Mesothelial cell of epicardium (in vitro differentiated cells): ENCODE measurements around the gene TENM4. TPM values are rescaled to one million over a fixed set of nuclear protein-coding genes. Genes with fewer than 3 reads are reported as not detected.

Source experiments
- DNase-seq, 2 experiments: peaks; one replicate each; pipeline ENCODE4 v3.0.0; 2021; ENCODE audit warnings: low spot score in 2 of 2; ENCODE audit not compliant: unreplicated experiment in 2 of 2
- H3K27ac Mint-ChIP-seq: 2 replicates; pipeline ENCODE4 v1.8.0; 2021; ENCODE audit warnings: mixed read lengths
- H3K27me3 Mint-ChIP-seq: 2 replicates; pipeline ENCODE4 v1.8.0; 2021; ENCODE audit warnings: low read depth, mixed read lengths
- H3K36me3 Mint-ChIP-seq: 2 replicates; pipeline ENCODE4 v1.8.0; 2021; ENCODE audit warnings: mixed read lengths
- H3K4me1 Mint-ChIP-seq: 2 replicates; pipeline ENCODE4 v1.8.0; 2021; ENCODE audit warnings: mixed read lengths
- H3K4me3 Mint-ChIP-seq: 2 replicates; pipeline ENCODE4 v1.8.0; 2021; ENCODE audit warnings: mild to moderate bottlenecking, moderate library complexity, mixed read lengths
- H3K9me3 Mint-ChIP-seq: 2 replicates; pipeline ENCODE4 v1.8.0; 2021; ENCODE audit warnings: mixed read lengths
- CTCF ChIP-seq: fragments of 200-600 bp; sonication (generic); IDR thresholded peaks from one replicate; pipeline ENCODE4 v1.5.0; 2021; ENCODE audit warnings: antibody characterized with exemption; ENCODE audit not compliant: unreplicated experiment
- total RNA-seq: library from RNA; stranded (reverse); gene quantifications from 3 replicates; pipeline ENCODE4 v1.2.1, GENCODE V29; 2021

The TENM4 gene
- total RNA-seq, 1 donor from 2014 or later: 187 TPM

- no peak for TF ChIP-seq CTCF
- no peak for DNase-seq
- no peaks in the 10 kb centered on the region for H3K27me3 Mint-ChIP-seq
- no peak overlapping the region for H3K27ac Mint-ChIP-seq
- no peaks in the 10 kb centered on the region for H3K9me3 Mint-ChIP-seq
- H3K4me1 Mint-ChIP-seq: peaks cover 4% of the 10 kb centered on the region
- no peak overlapping the region for H3K4me3 Mint-ChIP-seq
- H3K36me3 Mint-ChIP-seq: no peaks in the 10 kb centered on the region
Observed at GRCh38 chr11:79325851-79326250, 115.0 kb downstream of the TENM4 start.

GRCh38 chr11:79321263-79321662 is 119.6 kb downstream of the TENM4 start:
- DNase-seq: no peak
- H3K27ac Mint-ChIP-seq: no peak overlapping the region
- H3K36me3 Mint-ChIP-seq: no peaks in the 10 kb centered on the region
- H3K27me3 Mint-ChIP-seq: no peaks in the 10 kb centered on the region
- no peak overlapping the region for H3K4me3 Mint-ChIP-seq
- H3K9me3 Mint-ChIP-seq: no peaks in the 10 kb centered on the region
- TF ChIP-seq CTCF: no peak
- H3K4me1 Mint-ChIP-seq: no peaks in the 10 kb centered on the region

GRCh38 chr11:79314906-79315689 is 125.7 kb downstream of the TENM4 start:
- peaks cover 2% of the 10 kb centered on the region for H3K4me1 Mint-ChIP-seq
- H3K27ac Mint-ChIP-seq: no peak overlapping the region
- H3K27me3 Mint-ChIP-seq: peaks cover 2% of the 10 kb centered on the region
- H3K4me3 Mint-ChIP-seq: no peak overlapping the region
- no peaks in the 10 kb centered on the region for H3K9me3 Mint-ChIP-seq
- H3K36me3 Mint-ChIP-seq: no peaks in the 10 kb centered on the region
- TF ChIP-seq CTCF: no peak
- DNase-seq: no peak

DNA sequence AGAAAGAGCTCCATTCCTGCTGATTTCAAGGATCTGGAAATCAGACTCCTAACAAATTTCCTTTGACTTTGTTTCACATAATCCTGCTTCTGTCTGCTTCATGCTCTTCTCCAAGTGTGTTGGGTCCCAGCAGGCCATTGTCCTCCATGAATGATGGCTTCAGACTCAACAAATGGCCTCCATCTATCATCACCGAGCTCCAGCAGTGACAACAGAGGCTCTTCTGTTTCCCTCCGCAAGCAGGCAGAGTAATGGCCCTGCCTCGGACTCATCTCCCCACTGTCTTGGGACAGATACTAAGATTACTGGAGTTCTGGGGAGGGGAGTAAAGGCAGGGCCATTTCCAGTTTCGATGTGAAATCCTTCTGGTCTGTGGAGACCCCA is 127.3 kb downstream of the TENM4 start:
- Mint-ChIP-seq H3K27me3 (peaks cover 2% of the 10 kb centered on the region), H3K27ac (no peak overlapping the region), H3K36me3 (no peaks in the 10 kb centered on the region), H3K4me3 (no peak overlapping the region), H3K4me1 (peaks cover 8% of the 10 kb centered on the region), H3K9me3 (no peaks in the 10 kb centered on the region)
- no peak for TF ChIP-seq CTCF
- DNase-seq: no peak

DNA sequence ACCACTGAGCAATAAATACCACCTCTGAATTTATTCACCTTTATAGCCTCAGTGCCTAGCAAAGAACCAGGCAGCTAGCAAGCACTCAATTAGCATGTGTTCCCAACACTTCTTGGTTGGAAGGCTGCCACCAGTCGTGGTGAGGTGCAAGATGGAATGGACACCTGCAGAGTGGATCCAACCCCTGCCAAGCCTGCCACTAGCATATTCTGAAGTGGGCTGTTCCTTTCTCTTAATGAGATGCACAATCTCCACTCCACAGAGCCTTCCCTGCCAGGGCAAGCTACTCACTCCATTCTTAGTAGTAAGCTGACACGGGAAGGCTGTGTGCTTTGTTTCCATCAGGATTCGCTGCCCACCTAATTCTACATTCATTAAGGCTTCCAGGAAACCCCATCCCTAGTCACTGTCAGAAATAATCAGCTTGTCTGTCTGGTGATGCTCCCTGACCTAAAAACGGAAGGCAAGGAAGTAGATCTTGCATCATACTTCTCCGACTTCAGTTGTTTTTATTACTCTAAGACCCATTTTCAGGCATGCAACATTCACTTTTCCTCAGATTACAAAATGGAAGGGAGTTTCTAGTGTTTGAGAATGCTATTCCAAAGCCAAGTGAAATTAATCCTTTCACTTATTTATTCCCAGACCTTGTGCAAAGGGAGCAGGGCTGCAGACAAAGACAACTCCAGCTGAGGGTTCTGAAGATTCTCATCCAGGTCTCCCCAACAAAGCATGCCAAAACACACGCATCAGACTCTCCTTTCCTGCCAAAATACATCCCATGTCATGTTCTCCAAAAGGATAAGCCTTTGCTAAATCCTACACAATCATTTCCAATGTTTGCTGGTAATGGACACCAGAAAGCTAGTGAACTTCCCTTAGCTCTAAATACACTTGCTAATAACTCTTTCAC is 128.0 kb downstream of the TENM4 start:
- Mint-ChIP-seq H3K9me3 (no peaks in the 10 kb centered on the region), H3K4me3 (no peak overlapping the region), H3K4me1 (peaks cover 8% of the 10 kb centered on the region), H3K27me3 (peaks cover 2% of the 10 kb centered on the region), H3K27ac (no peak overlapping the region), H3K36me3 (no peaks in the 10 kb centered on the region)
- no peak for TF ChIP-seq CTCF
- DNase-seq: no peak
